Measurements from ENCODE around the gene ATP11A.

GRCh38 chr13:112748947-112749735 is 59.3 kb downstream of the ATP11A start:
- no peak for TF ChIP-seq CTCF (IDR thresholded peaks at IDR 0.05)
- TF ChIP-seq POLR2A (IDR thresholded peaks at IDR 0.05), result no peak
